Common myeloid progenitor, CD34-positive (primary cell): ENCODE data around the gene STPG1.
"Not testable (repeated sequence)": the region's sequence is repeated elsewhere in the genome, so short reads cannot be mapped to it uniquely, and the experiment has no call there.

Experiments used
- CTCF ChIA-PET: fragments of 350-600 bp; sonication (Branson Sonifier 250); formaldehyde crosslinking; loops from one replicate; lab custom pipeline; 2021; ENCODE audit warnings: antibody characterized with exemption; lab: Charles Lee
- POLR2A ChIA-PET: fragments of 350-600 bp; sonication (Branson Sonifier 250); formaldehyde crosslinking; loops from one replicate; lab custom pipeline; 2021; ENCODE audit warnings: antibody characterized with exemption; lab: Charles Lee
- DNase-seq, 3 donors: peaks; one replicate each; pipeline versions ENCODE4 v3.0.0 to v3.0.0-alpha.2; 2013
- H3K27ac ChIP-seq, 2 experiments: 1 replicate in 1 of 2; 2 replicates in 1 of 2; pipeline ENCODE4 v1.7.0; 2013; ENCODE audit warnings: inconsistent platforms in 2 of 2, low read length in 2 of 2, mild to moderate bottlenecking in 2 of 2, low read depth in 1 of 2, moderate library complexity in 1 of 2; ENCODE audit not compliant: severe bottlenecking in 2 of 2, insufficient read depth in 1 of 2, poor library complexity in 1 of 2
- H3K27me3 ChIP-seq, 5 experiments: replicated peaks in 2 of 5; 1 replicate in 3 of 5; 2 replicates in 2 of 5; pipeline versions ENCODE4 v1.6.1 to v1.7.0; 2013; ENCODE audit warnings: low read length in 4 of 5, mild to moderate bottlenecking in 2 of 5, moderate library complexity in 2 of 5, inconsistent platforms in 1 of 5; ENCODE audit not compliant: insufficient read depth in 5 of 5, control insufficient read depth in 4 of 5
- H3K36me3 ChIP-seq, 4 experiments: 1 replicate in 2 of 4; 2 replicates in 2 of 4; pipeline versions ENCODE4 v1.6.1 to v1.7.0; 2013; ENCODE audit warnings: low read length in 3 of 4, control low read depth in 1 of 4, mild to moderate bottlenecking in 1 of 4; ENCODE audit not compliant: control insufficient read depth in 4 of 4, insufficient read depth in 4 of 4
- H3K4me1 ChIP-seq, 4 experiments: 1 replicate in 3 of 4; 2 replicates in 1 of 4; pipeline versions ENCODE4 v1.6.1 to v1.7.1; 2013; ENCODE audit warnings: low read length in 3 of 4, mild to moderate bottlenecking in 3 of 4, control low read depth in 1 of 4, inconsistent platforms in 1 of 4, moderate library complexity in 1 of 4; ENCODE audit not compliant: control insufficient read depth in 4 of 4, insufficient read depth in 4 of 4; ENCODE audit errors: control extremely low read depth in 1 of 4
- H3K4me3 ChIP-seq, 7 experiments: 1 replicate in 4 of 7; 2 replicates in 3 of 7; pipeline versions ENCODE4 v1.5.1 to v1.7.0; 2013; ENCODE audit warnings: mild to moderate bottlenecking in 7 of 7, low read length in 6 of 7, moderate library complexity in 6 of 7, inconsistent platforms in 2 of 7, low read depth in 2 of 7, control low read depth in 1 of 7; ENCODE audit not compliant: insufficient read depth in 4 of 7, control insufficient read depth in 1 of 7; ENCODE audit errors: extremely low read depth in 1 of 7
- H3K9me3 ChIP-seq, 5 experiments: 1 replicate in 4 of 5; 2 replicates in 1 of 5; pipeline versions ENCODE4 v1.6.1 to v1.7.1; 2013; ENCODE audit warnings: low read length in 4 of 5, mild to moderate bottlenecking in 2 of 5, inconsistent platforms in 1 of 5, low read depth in 1 of 5, moderate library complexity in 1 of 5; ENCODE audit not compliant: control insufficient read depth in 4 of 5, insufficient read depth in 2 of 5; ENCODE audit errors: control extremely low read depth in 1 of 5
- WGBS: methylation state at CpG from one replicate; pipeline ENCODE4 v1.1.5; 2013; ENCODE audit not compliant: insufficient coverage; 5-methylcytosine and 5-hydroxymethylcytosine counted together

Gene STPG1

GRCh38 chr1:24452922-24453485, 39.4 kb upstream of the STPG1 start:
- ChIA-PET CTCF (interaction anchor here (1.4 kb wide), 1 partner anchor 26 kb away, joined by 4 read pairs; no protein-coding TSS in a partner anchor), POLR2A (no interaction called here)
- no peaks in the 10 kb centered on the region for H3K4me1 ChIP-seq
- no peaks in the 10 kb centered on the region for H3K27me3 ChIP-seq
- WGBS, result 91% methylated on average over 6 of the region's 8 CpGs
- DNase-seq, result no peak
- no peaks in the 10 kb centered on the region for H3K9me3 ChIP-seq
- H3K27ac ChIP-seq, result no peak overlapping the region
- no peak overlapping the region for H3K4me3 ChIP-seq
- peaks cover 21 to 88% (median 46%) of the 10 kb centered on the region in 4 experiments for H3K36me3 ChIP-seq

- ChIA-PET POLR2A (no interaction called here), CTCF (no interaction called here)
- WGBS, result 100% methylated on average over 3 of the region's 3 CpGs
- no peak for DNase-seq
- Histone ChIP-seq H3K27me3 (no peaks in the 10 kb centered on the region), H3K9me3 (no peaks in the 10 kb centered on the region), H3K4me1 (no peaks in the 10 kb centered on the region), H3K4me3 (no peak overlapping the region), H3K27ac (no peak overlapping the region), H3K36me3 (peaks cover 22 to 85% (median 47%) of the 10 kb centered on the region in 4 experiments)
These were observed 38.2 kb upstream of the STPG1 start for GRCh38 chr1:24451746-24452145.

GRCh38 chr1:24450857-24451397, 37.3 kb upstream of the STPG1 start:
- POLR2A ChIA-PET, result no interaction called here
- Histone ChIP-seq H3K4me1 (no peaks in the 10 kb centered on the region), H3K27ac (no peak overlapping the region), H3K36me3 (peaks cover 22 to 86% (median 45%) of the 10 kb centered on the region in 4 experiments), H3K27me3 (no peaks in the 10 kb centered on the region), H3K9me3 (no peaks in the 10 kb centered on the region), H3K4me3 (no peak overlapping the region)
- no peak for DNase-seq
- CTCF ChIA-PET, result interaction anchor here (0.9 kb wide), 1 partner anchor 11 kb away, joined by 3 read pairs; no protein-coding TSS in a partner anchor
- 100% methylated on average over 4 of the region's 5 CpGs for WGBS

GRCh38 chr1:24450316-24450715, 36.7 kb upstream of the STPG1 start:
- ChIA-PET CTCF (interaction anchor here (0.9 kb wide), 1 partner anchor 12 kb away, joined by 3 read pairs; no protein-coding TSS in a partner anchor), POLR2A (no interaction called here)
- peaks cover 22 to 85% (median 40%) of the 10 kb centered on the region in 4 experiments for H3K36me3 ChIP-seq

DNA sequence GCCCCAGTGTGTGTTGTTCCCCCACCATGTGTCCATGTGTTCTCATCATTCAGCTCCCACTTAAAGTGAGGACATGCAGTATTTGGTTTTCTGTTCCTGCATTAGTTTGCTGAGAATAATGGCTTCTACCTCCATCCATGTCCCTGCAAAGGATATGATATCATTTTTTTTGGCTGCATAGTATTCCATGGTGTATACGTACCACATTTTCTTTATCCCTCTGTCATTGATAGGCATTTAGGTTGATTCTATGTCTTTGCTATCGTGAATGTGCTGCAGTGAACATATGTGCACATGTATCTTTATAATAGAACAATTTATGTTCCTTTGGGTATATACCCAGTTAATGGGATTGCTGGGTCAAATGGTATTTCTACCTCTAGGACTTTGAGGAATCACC, 32.9 kb upstream of the STPG1 start:
- WGBS, result no CpG with 5 or more reads among the region's 2 CpGs
- H3K36me3 ChIP-seq, result peaks cover 20 to 86% (median 47%) of the 10 kb centered on the region in 4 experiments
- H3K27me3 ChIP-seq, POLR2A ChIA-PET, DNase-seq, H3K4me3 ChIP-seq, H3K27ac ChIP-seq, H3K9me3 ChIP-seq, H3K4me1 ChIP-seq, CTCF ChIA-PET: not testable (repeated sequence)

More at GRCh38 chr1:24450316-24450715, 36.7 kb upstream of the STPG1 start:
- WGBS, result no CpG with 5 or more reads among the region's 4 CpGs
- Histone ChIP-seq H3K4me1 (no peaks in the 10 kb centered on the region), H3K27me3 (no peaks in the 10 kb centered on the region), H3K4me3 (no peak overlapping the region), H3K9me3 (no peaks in the 10 kb centered on the region), H3K27ac (no peak overlapping the region)
- no peak for DNase-seq

GRCh38 chr1:24443241-24443656, 29.7 kb upstream of the STPG1 start:
- peaks cover 12 to 74% (median 34%) of the 10 kb centered on the region in 4 experiments for H3K36me3 ChIP-seq
- DNase-seq, result no peak
- POLR2A ChIA-PET, result interaction anchor here (0.5 kb wide), 1 partner anchor 133 kb away, joined by 4 read pairs; no protein-coding TSS in a partner anchor

DNA sequence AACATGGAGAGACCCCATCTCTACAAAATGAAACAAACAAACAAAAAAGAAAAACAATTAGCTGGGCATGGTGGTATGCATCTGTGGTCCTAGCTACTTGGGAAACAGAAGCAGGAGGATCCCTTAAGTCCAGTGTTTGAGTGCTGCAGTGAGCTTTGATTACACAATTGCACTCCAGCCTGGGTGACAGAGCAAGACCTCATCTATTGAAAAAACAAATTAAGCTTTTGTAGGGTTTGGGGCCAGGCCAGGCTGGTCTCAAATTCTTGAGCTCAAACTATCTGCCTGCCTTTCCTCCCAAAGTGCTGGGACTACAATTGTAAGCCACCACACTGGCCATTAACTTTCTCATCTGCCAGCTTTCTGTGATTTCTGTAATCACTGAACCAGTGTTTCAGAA, 29.2 kb upstream of the STPG1 start:
- H3K36me3 ChIP-seq, result peaks cover 9 to 74% (median 33%) of the 10 kb centered on the region in 4 experiments
- H3K4me3 ChIP-seq, result no peak overlapping the region
- no peaks in the 10 kb centered on the region for H3K4me1 ChIP-seq
- no peak for DNase-seq
- ChIA-PET CTCF (interaction anchor here (1.1 to 1.5 kb wide), 2 partner anchors 20 to 40 kb away, joined by 3 to 7 read pairs; no protein-coding TSS in a partner anchor), POLR2A (no interaction called here)
- H3K27ac ChIP-seq, result no peak overlapping the region
- no peaks in the 10 kb centered on the region for H3K9me3 ChIP-seq
- no peaks in the 10 kb centered on the region for H3K27me3 ChIP-seq

More at GRCh38 chr1:24443241-24443656, 29.7 kb upstream of the STPG1 start:
- H3K9me3 ChIP-seq, result no peaks in the 10 kb centered on the region
- no peaks in the 10 kb centered on the region for H3K4me1 ChIP-seq
- no peak overlapping the region for H3K27ac ChIP-seq
- CTCF ChIA-PET, result interaction anchor here (1.1 to 1.5 kb wide), 2 partner anchors 21 to 40 kb away, joined by 3 to 7 read pairs; no protein-coding TSS in a partner anchor
- H3K27me3 ChIP-seq, result no peaks in the 10 kb centered on the region
- H3K4me3 ChIP-seq, result no peak overlapping the region
- WGBS, result 92% methylated on average over 2 of the region's 2 CpGs
